Kasumi-1 (cell line): Measurements from ENCODE around the gene RHOD.
A peak's percentile ranks its signal among the peaks of the same experiment; 100 is the strongest.

Experiments used
- DNase-seq, 2 experiments: peaks; one replicate each; lab custom pipeline; 2025; lab: John Stamatoyannopoulos, UW

Gene RHOD

GRCh38 chr11:67032830-67033551, 23.7 kb upstream of the RHOD start:
- no peak for DNase-seq

- peak; percentile 32 to 43 for DNase-seq
Observed at GRCh38 chr11:67033661-67034166, 22.9 kb upstream of the RHOD start.

GRCh38 chr11:67034350-67034749, 22.3 kb upstream of the RHOD start:
- DNase-seq, result no peak

- no peak for DNase-seq
Observed at GRCh38 chr11:67040147-67040546, 16.5 kb upstream of the RHOD start.

GRCh38 chr11:67041602-67042001, 15.0 kb upstream of the RHOD start:
- DNase-seq, result no peak

- no peak for DNase-seq
Observed at GRCh38 chr11:67043572-67044349, 12.9 kb upstream of the RHOD start.

- no peak for DNase-seq
Observed at GRCh38 chr11:67044496-67044895, 12.2 kb upstream of the RHOD start.

GRCh38 chr11:67045314-67045713, 11.3 kb upstream of the RHOD start:
- no peak for DNase-seq

- DNase-seq, result no peak
Observed at GRCh38 chr11:67048515-67049130, 8.0 kb upstream of the RHOD start.

- no peak for DNase-seq
Observed at GRCh38 chr11:67050139-67050538, 6.5 kb upstream of the RHOD start.

GRCh38 chr11:67051180-67051893, 5.3 kb upstream of the RHOD start:
- DNase-seq, result no peak

- no peak for DNase-seq
Observed at GRCh38 chr11:67051945-67052488, 4.6 kb upstream of the RHOD start.

GRCh38 chr11:67052891-67053290, 3.8 kb upstream of the RHOD start:
- no peak for DNase-seq

- peak; percentile 42 to 48 for DNase-seq
Observed at GRCh38 chr11:67053896-67054329, 2.7 kb upstream of the RHOD start.

GRCh38 chr11:67054346-67054835, 2.3 kb upstream of the RHOD start:
- DNase-seq, result no peak

- no peak for DNase-seq
Observed at GRCh38 chr11:67054836-67055523, 1.7 kb upstream of the RHOD start.

GRCh38 chr11:67055812-67056211, 835 bp upstream of the RHOD start:
- DNase-seq, result no peak

- no peak for DNase-seq
Observed at GRCh38 chr11:67057205-67057672, 592 bp downstream of the RHOD start.

GRCh38 chr11:67058506-67058905, 1.9 kb downstream of the RHOD start:
- no peak for DNase-seq

- no peak for DNase-seq
Observed at GRCh38 chr11:67059671-67060070, 3.0 kb downstream of the RHOD start.

GRCh38 chr11:67060111-67060522, 3.5 kb downstream of the RHOD start:
- no peak for DNase-seq
